Fibroblast of peridontal ligament (primary cell): Measurements from ENCODE around the gene FAM13A.
A peak's percentile ranks its signal among the peaks of the same experiment; 100 is the strongest.
"Not testable (repeated sequence)": the region's sequence is repeated elsewhere in the genome, so short reads cannot be mapped to it uniquely, and the experiment has no call there.

Experiments used
- DNase-seq: peaks from one replicate; pipeline ENCODE4 v3.0.0-alpha.2; 2010; ENCODE audit errors: extremely low read depth

Gene FAM13A

DNA sequence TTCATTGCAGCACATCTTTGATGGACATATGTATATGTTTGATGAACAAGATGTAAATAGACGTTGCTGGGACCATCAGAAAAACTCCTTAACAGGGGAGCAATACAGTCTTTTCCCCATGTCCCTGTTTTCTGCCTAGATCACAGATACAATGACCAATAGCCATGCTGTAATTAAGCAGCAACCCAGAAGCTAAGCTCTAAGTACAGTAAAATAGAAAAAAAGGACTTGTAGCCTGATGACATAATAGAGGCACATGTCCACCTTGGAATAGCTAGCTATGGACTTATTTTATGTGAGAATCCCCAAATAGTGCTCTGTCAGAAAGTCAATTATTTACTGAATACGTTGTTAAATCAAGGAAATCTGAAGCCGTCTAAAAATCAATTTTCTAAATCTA is 14.9 kb downstream of the FAM13A start:
- DNase-seq, result no peak

DNA sequence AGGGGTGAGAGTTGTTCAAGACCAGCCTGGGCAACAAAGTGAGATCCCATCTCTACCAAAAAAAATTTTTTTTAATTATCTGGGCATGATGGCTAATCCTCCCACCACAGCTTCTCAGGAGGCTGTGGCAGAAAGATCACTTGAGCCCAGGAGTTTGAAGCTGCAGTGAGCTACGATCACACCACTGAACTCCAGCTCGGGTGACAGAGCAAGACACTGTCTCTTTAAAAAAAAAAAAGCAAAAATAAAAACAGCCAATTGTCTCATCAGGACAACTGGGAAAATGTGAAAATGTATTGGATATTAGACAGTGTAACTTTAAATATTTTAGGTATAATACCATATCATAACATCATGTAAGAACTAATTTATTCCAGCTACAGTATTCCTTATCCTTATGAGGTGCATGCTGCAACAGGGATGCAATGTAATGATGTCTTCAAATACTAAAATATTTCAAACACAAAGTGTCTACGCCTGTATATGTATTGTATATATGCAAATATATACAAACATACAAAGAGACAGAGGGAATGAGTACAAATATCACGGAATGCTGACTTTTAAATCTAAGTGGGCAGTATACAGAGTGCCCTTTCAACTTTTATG is 17.2 kb downstream of the FAM13A start:
- no peak for DNase-seq

DNA sequence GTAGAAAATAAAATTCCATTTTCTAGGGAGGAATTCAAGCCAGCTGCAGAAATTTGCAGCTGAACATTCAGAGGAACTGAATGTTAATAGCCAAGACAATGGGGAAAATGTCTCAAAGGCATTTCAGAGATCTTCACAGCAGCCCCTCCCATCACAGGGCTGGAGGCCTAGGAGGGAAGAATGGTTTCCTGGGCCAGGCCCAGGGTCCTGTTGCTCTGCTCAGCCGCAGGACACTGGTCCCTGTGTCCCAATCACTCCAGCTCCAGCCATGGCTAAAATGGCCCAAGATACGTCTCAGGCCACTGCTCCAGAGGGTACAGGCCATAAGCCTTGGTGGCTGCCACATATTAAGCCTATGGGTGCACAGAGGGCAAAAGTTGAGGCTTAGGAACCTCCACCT is 20.4 kb downstream of the FAM13A start:
- DNase-seq, result no peak

DNA sequence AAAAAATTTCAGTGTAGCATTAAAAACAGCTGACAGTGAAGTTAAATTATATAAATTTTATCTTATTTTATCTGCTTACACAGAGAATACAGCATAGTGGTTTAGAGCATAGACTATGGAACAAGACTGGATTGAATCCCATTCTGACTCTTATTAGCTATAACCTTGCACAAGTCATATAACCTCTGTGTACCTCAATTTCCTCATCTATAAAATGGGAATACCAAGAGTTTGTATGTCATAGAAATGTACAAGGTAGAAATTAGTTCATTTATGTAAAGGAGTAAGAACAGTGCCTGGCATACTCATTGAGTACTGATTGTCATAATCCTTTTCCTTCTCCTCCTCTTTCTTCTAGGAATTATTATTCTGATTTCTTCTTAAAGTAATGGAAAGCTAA is 25.7 kb downstream of the FAM13A start:
- DNase-seq, result no peak

DNA sequence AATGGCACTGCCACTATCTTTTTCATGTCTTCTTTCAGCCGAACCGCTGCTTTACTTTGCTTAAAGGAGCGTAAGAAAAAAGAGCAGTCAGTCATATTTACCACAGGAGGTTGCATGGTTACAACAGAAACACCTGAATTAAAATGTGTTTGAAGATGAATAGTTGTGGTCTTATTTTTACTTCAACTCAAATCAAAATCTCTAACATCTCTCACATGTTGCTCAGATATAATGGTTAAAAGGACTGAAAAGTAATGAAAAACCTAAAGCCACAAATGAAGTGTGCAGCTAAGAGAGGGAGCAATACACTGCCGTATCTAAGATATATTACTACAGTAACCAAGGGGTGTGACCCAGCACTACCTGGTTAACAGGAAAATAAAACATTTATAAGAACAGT is 27.4 kb downstream of the FAM13A start:
- DNase-seq, result no peak

DNA sequence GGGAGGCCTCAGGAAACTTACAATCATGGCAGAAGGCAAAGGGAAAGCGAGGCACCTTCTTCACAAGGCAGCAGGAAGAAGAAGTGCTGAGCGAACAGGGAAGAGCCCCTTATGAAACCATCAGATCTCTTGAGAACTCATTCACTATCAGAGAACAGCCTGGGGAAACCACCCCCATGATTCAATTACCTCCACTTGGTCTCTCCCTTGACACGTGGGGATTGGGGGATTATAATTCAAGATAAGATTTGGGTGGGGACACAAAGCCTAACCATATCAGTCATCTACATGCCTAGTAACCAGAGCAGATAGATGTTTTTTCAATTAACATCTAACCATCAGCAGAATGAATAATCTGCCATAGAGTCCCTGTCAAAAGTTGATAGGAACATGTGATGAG is 30.4 kb downstream of the FAM13A start:
- no peak for DNase-seq

DNA sequence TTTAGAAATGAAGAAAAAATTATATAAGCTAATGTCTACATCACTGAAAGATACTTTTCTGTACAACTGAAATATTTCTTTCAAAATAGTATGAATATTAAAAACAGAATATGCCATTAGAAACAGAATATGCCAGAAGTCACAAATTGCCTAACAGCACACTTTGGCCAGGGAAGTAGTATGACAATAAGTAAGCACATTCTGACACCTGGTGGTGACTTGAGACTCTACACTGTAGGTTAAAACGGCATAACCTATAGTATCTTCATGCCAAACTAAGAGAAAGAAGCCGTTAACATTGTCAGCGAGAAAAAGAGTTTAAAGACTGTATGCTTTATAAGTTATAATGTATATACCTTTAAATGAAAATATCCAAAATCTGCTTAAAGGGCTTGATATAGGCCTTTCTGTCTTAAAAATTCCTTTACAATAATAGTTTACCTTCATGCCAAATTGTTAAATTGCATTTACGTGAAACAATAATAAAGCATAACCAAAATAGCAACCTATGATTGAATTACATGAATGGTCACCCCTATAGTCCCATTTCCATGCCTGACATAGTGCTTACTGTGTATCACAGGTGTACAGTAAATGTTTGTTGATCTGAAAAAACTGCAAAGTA is 32.8 kb downstream of the FAM13A start:
- peak; percentile 90 for DNase-seq

DNA sequence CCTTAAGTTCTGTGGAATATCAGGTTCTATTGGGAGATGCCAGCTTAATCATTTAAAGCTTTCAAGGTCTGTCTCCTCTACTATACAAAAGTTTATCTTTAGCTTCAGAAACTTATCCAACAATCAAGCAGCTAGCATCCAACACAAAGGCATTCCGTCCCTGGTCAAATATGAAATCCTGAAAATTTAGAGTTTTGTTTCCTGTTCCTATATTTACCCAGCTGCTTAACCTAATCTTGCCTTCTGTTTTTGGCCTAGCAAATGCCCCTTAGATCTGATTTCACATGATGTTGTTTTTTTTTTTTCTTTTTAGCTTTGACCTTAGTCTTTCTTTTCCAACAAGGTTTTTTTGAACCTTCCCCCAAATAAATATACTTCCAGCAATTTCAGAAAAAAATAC is 33.8 kb downstream of the FAM13A start:
- DNase-seq, result no peak

DNA sequence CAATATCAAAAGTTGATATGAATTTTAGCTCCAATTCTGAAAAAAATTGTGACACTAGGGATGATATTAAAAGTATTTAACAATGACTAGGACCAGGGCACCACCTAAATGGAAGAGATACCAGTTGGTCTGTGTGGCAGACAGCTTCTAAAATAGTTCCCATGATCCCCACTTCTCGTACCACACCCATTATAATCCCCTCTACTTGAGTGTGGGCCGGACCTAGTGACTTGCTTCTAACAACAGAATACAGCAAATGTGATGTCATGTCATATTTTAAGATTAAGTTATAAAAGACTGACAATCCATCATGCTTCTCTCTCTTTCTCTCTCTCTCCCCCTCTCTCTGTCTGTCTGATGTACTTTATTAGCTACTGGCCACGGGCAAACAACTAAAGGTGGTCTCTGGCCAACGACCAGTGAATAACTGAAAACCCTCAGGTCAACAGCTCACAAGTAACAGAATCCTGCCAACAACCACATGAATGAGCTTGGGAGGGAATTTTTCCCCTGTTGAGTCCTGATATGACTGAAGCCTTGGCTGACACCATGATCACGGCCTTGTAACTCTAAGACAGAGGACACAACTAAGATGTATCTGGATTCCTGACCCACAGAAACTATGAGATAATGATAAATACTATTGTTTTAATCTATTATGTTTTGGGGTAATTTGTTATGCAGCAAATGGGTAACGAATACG is 34.4 kb downstream of the FAM13A start:
- no peak for DNase-seq

DNA sequence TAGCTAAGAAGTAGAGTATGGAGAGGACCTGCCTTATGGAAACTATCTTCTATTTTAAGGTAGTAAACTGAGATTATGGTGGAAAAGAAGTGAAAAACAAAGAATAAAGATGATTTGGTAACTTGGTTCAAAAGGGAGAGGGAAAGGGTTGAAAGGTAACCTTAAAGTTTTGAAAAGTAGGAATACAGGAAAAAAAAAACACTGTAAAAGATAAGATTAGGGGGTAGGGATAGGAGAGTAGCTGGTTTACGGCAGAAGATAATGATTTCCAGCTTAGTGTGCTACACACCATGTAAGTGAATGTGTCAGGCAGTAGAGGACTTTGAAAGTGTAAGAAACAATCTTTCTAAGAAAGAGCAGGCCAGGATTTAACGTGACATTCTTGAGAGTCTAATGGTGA is 35.3 kb downstream of the FAM13A start:
- DNase-seq, result no peak

DNA sequence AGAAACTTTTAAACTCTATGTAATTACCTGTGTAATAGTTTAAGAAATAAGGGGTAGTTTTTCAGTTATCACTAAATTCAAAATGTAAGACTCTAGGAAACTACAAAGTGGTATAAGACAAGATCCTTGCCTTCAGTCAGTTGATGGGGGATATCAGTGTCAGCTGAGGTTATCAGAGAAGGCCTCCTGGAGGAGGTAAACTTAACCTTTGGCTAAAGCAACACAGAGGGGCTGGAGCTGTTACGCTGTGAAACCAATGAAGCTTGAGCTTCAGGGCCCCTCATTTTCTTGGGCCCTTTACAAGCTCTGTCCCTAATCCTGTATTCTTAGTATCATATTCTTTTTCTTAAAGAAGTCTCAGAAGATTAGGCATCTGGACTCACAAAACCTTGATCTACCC is 35.9 kb downstream of the FAM13A start:
- no peak for DNase-seq

DNA sequence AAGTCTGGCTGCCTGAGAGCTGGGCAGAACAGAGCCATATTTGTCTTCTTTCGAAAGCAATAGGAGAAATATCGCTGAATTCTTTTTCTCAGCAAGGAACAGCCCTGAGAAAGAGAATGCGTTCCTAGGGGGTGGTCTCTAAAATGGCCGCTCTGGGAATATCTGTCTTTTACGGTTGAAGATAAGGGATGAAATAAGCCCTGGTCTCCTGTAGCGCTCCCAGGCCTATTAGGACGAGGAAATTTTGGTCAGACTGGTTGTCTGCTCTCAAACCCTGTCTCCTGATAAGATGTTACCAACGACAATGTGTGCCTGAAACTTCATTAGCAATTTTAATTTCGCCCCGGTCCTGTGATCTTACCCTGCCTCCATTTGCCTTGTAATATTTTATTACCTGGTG is 42.1 kb downstream of the FAM13A start:
- not testable (repeated sequence) for DNase-seq

DNA sequence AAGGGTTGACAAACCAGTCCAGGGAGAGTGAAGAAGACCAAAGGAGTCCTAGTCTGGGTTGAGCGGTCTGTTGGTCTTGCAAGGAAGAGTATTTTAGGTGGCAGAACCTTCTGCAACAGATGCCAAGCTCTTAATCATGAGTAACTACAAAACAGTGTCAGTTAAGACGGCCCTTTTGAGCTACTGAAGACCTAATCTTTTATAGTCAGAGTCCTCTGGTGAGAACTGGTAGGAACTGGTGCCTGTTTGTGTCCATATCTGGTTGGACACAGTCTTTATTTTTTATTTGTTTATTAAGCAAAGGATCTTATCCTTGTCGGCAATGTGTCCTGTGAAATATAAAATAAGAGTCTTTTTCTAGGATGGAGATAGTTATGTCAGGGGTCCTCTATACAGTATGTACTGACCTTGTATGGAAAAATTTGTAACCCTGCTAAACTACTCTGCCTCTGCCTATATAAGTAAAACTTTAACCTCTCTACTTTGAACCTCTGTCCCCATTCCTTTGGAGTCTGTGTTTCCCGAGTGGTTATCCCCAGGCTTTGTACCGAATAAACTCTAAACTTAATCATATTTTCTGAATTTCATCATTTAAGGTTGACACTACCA is 47.1 kb downstream of the FAM13A start:
- no peak for DNase-seq

DNA sequence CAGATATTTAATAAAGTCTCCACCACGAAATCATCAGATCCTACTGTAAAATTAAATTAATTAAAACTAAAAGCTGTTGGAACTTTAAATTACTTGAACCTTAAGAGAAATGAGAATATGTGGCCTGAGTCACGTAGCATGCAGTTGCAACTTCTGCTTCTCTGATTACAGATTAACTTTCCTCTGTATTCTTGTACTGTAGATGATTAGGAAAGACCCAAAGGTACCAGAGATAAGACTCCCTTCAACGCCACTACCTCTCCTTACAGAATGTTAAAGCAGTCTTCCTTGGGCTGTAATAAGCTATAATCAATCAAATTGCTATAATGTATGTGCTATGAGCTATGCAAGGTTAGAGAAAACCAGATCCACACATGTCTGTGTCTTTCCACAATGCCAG is 47.9 kb downstream of the FAM13A start:
- DNase-seq, result no peak

DNA sequence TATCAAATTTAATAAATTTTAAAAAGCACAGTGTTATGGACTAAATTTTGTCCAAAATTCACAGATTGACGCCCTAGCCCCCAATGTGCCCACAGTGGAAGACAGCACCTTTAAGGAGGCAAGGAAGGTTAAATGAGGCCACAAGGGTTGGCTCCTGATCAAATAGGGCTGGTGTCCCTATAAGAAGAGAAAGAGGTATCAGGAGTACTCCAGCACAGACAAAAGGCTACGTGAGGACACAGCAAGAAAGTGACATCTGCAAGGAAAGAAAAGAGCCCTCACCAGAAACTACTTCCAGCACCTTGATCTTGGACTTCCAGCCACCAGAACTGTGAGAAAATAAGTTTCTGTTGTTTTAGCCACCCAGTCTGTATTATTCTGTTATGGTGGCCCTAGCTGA is 48.8 kb downstream of the FAM13A start:
- no peak for DNase-seq

DNA sequence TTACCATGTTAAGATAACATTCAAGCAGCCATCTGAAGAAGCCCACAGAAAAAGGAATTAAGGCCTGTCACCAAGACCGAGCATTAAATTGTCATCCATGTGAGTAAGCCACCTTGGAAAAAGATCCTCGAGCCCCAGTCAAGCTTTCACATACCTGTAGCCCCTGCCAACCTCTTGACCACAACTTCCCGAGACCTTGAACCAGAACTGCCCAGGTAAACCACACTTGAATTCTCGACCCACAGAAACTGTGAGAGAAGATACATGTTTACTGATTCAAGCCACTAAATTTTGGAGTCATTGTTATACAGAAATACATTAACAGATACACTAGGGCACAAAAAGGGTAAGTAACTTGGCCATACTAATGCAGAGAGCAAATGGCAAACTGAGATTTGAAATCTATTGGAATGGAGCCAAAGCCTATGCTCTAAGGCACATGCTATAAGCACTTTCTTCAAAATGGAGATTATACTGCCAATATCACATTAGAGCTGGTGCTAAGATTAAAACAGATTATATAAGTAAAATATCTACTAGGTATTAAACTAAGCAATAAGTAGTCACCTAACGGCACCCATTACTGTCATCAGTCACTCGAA is 49.5 kb downstream of the FAM13A start:
- DNase-seq, result no peak

DNA sequence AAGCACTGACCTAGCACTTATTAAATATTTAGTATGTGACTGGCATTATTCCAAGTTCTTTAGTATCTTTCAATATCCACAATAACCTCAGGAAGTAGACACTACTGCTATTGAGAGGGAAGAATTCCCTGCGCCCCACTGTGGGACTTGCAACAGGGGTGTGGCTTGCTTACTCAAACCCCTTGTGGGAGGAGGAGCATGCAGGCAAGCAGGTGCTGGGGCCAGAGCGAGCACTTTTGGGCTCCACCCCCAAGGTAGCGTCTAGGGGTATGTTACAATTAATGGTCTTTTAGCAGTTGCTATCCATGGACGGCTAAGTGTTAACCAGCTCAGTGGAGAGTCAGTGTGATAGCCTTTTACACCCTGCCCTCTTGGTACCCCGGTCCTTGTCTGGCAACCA is 50.7 kb downstream of the FAM13A start:
- DNase-seq, result no peak

DNA sequence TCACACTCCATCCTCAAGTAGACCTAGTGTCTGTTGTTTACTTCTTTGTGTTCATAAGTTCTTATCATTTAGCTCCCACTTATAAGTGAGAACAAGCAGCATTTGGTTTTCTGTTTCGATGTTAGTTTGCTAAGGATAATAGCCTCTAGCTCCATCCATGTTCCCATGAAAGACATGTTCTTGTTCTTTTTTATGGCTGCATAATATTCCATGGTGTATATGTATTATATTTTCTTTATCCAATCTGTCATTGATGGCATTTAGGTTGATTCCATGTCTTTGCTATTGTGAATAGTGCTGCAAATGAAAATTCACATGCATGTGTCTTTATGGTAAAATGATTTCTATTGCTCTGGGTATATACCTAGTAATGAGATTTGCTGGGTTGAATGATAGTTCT is 51.9 kb downstream of the FAM13A start:
- DNase-seq, result not testable (repeated sequence)

DNA sequence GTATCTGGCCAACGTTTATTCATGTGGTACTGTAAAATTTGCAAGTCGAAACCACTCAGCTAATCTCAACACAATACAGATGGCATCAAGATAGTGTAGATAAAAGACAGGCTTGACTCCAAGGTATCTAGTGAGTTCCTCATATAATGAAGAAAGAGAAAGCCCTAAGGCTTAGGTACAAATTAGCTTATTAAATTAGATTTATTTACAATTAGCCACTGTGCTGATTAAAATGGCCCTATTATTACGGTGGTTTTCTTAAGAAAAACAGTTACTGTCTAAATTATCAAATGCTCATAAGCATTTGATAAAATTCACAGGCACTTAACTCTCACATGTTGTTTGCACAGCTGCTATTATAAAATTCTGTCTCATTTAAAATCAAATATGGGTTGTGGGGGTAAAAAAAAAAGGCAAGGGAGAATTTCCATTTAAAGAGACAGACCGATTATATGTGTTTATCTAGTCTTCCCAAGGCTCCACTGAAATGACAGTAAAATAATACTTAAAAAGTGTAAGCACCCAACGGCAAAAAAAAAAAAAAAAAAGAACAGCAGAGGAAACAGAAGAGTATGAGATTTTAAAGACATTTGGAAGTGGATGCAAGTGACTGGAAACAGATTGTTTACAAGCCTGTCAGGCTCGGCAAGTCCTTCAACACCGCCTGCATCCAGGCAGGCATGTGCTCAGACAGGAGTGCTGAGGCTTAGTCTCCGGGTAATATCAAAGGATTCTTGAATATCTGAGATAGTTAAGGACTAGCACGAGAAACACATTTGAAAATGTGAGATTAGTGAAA is 55.1 kb downstream of the FAM13A start:
- DNase-seq, result no peak

DNA sequence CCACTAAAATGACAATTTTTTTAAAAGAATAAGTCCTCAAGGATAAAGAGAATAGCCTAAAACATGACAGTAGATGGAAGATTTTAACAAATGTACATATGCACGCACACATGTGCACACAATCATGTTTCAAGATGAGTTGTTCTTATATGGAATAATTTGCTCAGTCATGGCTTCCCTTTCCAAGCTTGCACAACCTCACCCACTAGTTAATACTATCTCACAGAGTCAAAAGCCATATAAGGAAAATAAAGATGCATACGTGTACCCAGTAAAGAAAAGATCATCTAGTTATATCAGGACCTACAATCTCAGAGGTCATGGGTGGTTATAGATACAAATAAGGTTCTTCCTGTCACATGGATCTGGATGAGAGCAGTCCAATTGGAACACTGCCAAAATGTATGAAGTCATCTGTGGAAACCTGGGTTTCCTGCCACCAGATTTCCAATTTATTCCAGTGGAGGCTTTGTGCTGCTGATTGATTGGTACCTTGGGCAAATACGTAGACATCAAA is 56.1 kb downstream of the FAM13A start:
- peak; percentile 50 for DNase-seq

DNA sequence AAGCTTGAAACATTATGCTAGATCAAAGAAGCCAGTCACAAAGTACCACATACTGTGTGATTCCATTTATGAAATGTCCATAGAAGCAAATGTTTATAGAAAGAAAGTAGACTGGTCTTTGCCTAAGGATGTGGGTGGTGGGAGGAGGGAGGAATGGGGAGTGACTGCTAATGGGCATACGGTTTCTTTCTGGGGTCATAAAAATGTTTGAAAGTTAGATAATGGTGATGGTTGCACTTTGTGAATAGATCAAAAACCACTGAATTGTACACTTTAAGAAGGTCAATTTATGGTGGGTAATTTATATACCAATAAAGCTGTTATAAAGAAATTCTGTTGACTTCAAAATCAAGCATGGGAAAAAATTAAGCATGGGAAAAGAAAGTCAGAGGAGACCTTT is 56.6 kb downstream of the FAM13A start:
- no peak for DNase-seq
